Panc1 (cell line): Measurements from ENCODE around the gene MYMK. TPM values are rescaled to one million over a fixed set of nuclear protein-coding genes. Genes with fewer than 3 reads are reported as not detected.

Source experiments
- ATAC-seq: fragments of 200-7000 bp; cut with Tn5 transposase; 2 replicates; pipeline ENCODE4 v1.9.1; 2020; ENCODE audit warnings: mild to moderate bottlenecking, moderate library complexity
- BruUV-seq: library from RNA; stranded (reverse); fragments of 400-500 nt; replicated peaks from 2 replicates; lab custom pipeline; 2021; lab: Mats Ljungman, UMichigan
- CTCF ChIA-PET: fragments of 300-600 bp; sonication (Branson Sonifier 250); formaldehyde crosslinking; loops from one replicate; lab custom pipeline; 2022; ENCODE audit warnings: antibody characterized with exemption; lab: Charles Lee
- POLR2A ChIA-PET: fragments of 300-600 bp; sonication (Branson Sonifier 250); formaldehyde crosslinking; loops from one replicate; lab custom pipeline; 2022; ENCODE audit warnings: antibody characterized with exemption; lab: Charles Lee
- DNase-seq: peaks from one replicate; pipeline ENCODE4 v3.0.0-alpha.2; 2010; ENCODE audit warnings: low read depth, low spot score
- H3K27ac ChIP-seq: 2 replicates; pipeline ENCODE4 v1.5.1; 2011; ENCODE audit warnings: mild to moderate bottlenecking, low read length, inconsistent platforms
- H3K27me3 ChIP-seq: fragments of 200-500 bp; sonication (Bioruptor generic); 2 replicates; pipeline ENCODE4 v1.6.0; 2014; ENCODE audit warnings: low read length, inconsistent platforms; ENCODE audit not compliant: control insufficient read depth, insufficient read depth
- H3K36me3 ChIP-seq: fragments of 200-500 bp; sonication (Bioruptor generic); 2 replicates; pipeline ENCODE4 v1.5.1; 2014; ENCODE audit warnings: inconsistent platforms, mild to moderate bottlenecking, low read length, moderate library complexity; ENCODE audit not compliant: control insufficient read depth, insufficient read depth
- H3K4me1 ChIP-seq: 2 replicates; pipeline ENCODE4 v1.5.1; 2011; ENCODE audit warnings: inconsistent platforms, mild to moderate bottlenecking, low read length, moderate library complexity; ENCODE audit not compliant: control insufficient read depth, insufficient read depth
- H3K4me3 ChIP-seq, 2 experiments: 2 replicates each; pipeline ENCODE4 v1.5.1; 2011 to 2012; ENCODE audit warnings: low read depth in 2 of 2, low read length in 2 of 2, mild to moderate bottlenecking in 2 of 2, inconsistent platforms in 1 of 2, moderate library complexity in 1 of 2
- H3K9me3 ChIP-seq: fragments of 200-500 bp; sonication (Bioruptor generic); 2 replicates; pipeline ENCODE4 v1.5.1; 2014; ENCODE audit warnings: low read depth, mild to moderate bottlenecking, inconsistent platforms, low read length, moderate library complexity; ENCODE audit not compliant: control insufficient read depth, insufficient read depth
- CTCF ChIP-seq: fragments of 450-650 bp; IDR thresholded peaks from 2 replicates; pipeline ENCODE4 v1.5.1; 2017; ENCODE audit warnings: mild to moderate bottlenecking
- POLR2AphosphoS5 ChIP-seq: IDR thresholded peaks from 2 replicates; pipeline ENCODE4 v1.6.1; 2012; ENCODE audit warnings: mild to moderate bottlenecking, low read depth, low read length, moderate library complexity
- SIN3A ChIP-seq: IDR thresholded peaks from 2 replicates; pipeline ENCODE4 v1.6.1; 2012; ENCODE audit warnings: low read depth, mild to moderate bottlenecking, low read length, moderate library complexity, borderline replicate concordance; ENCODE audit not compliant: insufficient read depth
- TCF7L2 ChIP-seq: IDR thresholded peaks from 2 replicates; pipeline ENCODE4 v1.6.1; 2011; ENCODE audit warnings: mild to moderate bottlenecking, low read depth, low read length, inconsistent platforms
- in situ Hi-C: cut with HindIII; loops from 2 replicates; pipeline ENCODE4 v1.10.0; 2016; ENCODE audit warnings: low sequenced_read_pairs, low pct_unique_long_range_greater_than_20kb
- intact Hi-C: fragments of 100-400 bp; cut with micrococcal nuclease; formaldehyde crosslinking; loops from one replicate; pipeline ENCODE4 v1.10.0; 2022; ENCODE audit not compliant: unreplicated experiment
- total RNA-seq: library from RNA; stranded (reverse); gene quantifications from one replicate; pipeline ENCODE4 v1.2.1, GENCODE V29; 2021; ENCODE audit not compliant: unreplicated experiment
- TF ChIP-seq, protein P1 (sequence below), 2 experiments: IDR thresholded peaks; 2 replicates each; pipeline ENCODE4 v1.6.1; 2011 to 2012; ENCODE audit warnings: low read depth in 2 of 2, control low read depth in 1 of 2, low read length in 1 of 2, mild to moderate bottlenecking in 1 of 2, moderate library complexity in 1 of 2; ENCODE audit not compliant: insufficient read depth in 1 of 2

MYMK gene
- total RNA-seq, 1 experiment from 2014 or later, result not detected

GRCh38 chr9:133490865-133491655 lies 33.7 kb downstream of the MYMK start:
- intact Hi-C loops (no loop called here), in situ Hi-C loops (no loop called here)
- Histone ChIP-seq H3K27me3 (no peaks in the 10 kb centered on the region), H3K4me1 (peaks cover 1% of the 10 kb centered on the region; the same call in 1 of the 2 replicates), H3K4me3 (no peak overlapping the region), H3K36me3 (no peaks in the 10 kb centered on the region), H3K9me3 (no peaks in the 10 kb centered on the region), H3K27ac (no peak overlapping the region)
- POLR2A ChIA-PET, result no interaction called here
- no TSS peak for BruUV-seq
- CTCF ChIA-PET, result no interaction called here
- DNase-seq (no peak), ATAC-seq (no peak)
- TF ChIP-seq TCF7L2, result no peak
- TF ChIP-seq SIN3A, result no peak
- TF ChIP-seq, protein P1, sequence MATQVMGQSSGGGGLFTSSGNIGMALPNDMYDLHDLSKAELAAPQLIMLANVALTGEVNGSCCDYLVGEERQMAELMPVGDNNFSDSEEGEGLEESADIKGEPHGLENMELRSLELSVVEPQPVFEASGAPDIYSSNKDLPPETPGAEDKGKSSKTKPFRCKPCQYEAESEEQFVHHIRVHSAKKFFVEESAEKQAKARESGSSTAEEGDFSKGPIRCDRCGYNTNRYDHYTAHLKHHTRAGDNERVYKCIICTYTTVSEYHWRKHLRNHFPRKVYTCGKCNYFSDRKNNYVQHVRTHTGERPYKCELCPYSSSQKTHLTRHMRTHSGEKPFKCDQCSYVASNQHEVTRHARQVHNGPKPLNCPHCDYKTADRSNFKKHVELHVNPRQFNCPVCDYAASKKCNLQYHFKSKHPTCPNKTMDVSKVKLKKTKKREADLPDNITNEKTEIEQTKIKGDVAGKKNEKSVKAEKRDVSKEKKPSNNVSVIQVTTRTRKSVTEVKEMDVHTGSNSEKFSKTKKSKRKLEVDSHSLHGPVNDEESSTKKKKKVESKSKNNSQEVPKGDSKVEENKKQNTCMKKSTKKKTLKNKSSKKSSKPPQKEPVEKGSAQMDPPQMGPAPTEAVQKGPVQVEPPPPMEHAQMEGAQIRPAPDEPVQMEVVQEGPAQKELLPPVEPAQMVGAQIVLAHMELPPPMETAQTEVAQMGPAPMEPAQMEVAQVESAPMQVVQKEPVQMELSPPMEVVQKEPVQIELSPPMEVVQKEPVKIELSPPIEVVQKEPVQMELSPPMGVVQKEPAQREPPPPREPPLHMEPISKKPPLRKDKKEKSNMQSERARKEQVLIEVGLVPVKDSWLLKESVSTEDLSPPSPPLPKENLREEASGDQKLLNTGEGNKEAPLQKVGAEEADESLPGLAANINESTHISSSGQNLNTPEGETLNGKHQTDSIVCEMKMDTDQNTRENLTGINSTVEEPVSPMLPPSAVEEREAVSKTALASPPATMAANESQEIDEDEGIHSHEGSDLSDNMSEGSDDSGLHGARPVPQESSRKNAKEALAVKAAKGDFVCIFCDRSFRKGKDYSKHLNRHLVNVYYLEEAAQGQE (IDR thresholded peaks at IDR 0.05; ENCODE audit: insufficient read depth in 1 of 2, low read depth in 2 of 2, low read length in 1 of 2), result no peak
- TF ChIP-seq CTCF, result no peak
- no peak for TF ChIP-seq POLR2AphosphoS5

GRCh38 chr9:133490201-133490681 lies 34.5 kb downstream of the MYMK start:
- ATAC-seq (peak; percentile 28; the same call in 1 of the 2 replicates), DNase-seq (no peak)
- Histone ChIP-seq H3K4me1 (peaks cover 2% of the 10 kb centered on the region; the same call in 1 of the 2 replicates), H3K27ac (no peak overlapping the region), H3K9me3 (no peaks in the 10 kb centered on the region), H3K27me3 (no peaks in the 10 kb centered on the region), H3K4me3 (no peak overlapping the region), H3K36me3 (no peaks in the 10 kb centered on the region)
- intact Hi-C loops, result no loop called here
- ChIA-PET CTCF (interaction anchor here (1.0 kb wide), 1 partner anchor 10 kb away, joined by 3 read pairs; no protein-coding TSS in a partner anchor), POLR2A (no interaction called here)
- in situ Hi-C loops, result no loop called here
- TF ChIP-seq TCF7L2, result no peak
- no peak for TF ChIP-seq POLR2AphosphoS5
- no peak for TF ChIP-seq SIN3A
- no TSS peak for BruUV-seq
